ES-I3 (cell line): ENCODE measurements around the gene HSD3B1.
"Not testable (repeated sequence)": the region's sequence is repeated elsewhere in the genome, so short reads cannot be mapped to it uniquely, and the experiment has no call there.

ENCODE experiments used
- H3K36me3 ChIP-seq: 2 replicates; pipeline ENCODE4 v1.6.1; 2013; ENCODE audit warnings: mild to moderate bottlenecking, low read length, control low read depth, moderate library complexity; ENCODE audit not compliant: insufficient read depth
- H3K4me1 ChIP-seq: 2 replicates; pipeline ENCODE4 v1.6.1; 2013; ENCODE audit warnings: mild to moderate bottlenecking, control low read depth, low read length; ENCODE audit not compliant: insufficient read depth
- H3K9ac ChIP-seq: 2 replicates; pipeline ENCODE4 v1.6.1; 2013; ENCODE audit warnings: low read depth, mild to moderate bottlenecking, low read length, moderate library complexity
- H3K9me3 ChIP-seq: 2 replicates; pipeline ENCODE4 v1.6.1; 2013; ENCODE audit warnings: mild to moderate bottlenecking, low read length, moderate library complexity; ENCODE audit not compliant: control insufficient read depth, insufficient read depth

Gene HSD3B1

GRCh38 chr1:119481951-119482350, 25.1 kb upstream of the HSD3B1 start:
- Histone ChIP-seq H3K9me3 (no peaks in the 10 kb centered on the region), H3K36me3 (no peaks in the 10 kb centered on the region), H3K4me1 (0 out of 2 replicates have a peak, but pooled peaks cover 4% of the 10 kb centered on the region), H3K9ac (no peak overlapping the region)

- Histone ChIP-seq H3K36me3 (no peaks in the 10 kb centered on the region), H3K9ac (no peak overlapping the region), H3K4me1 (0 out of 2 replicates have a peak, but pooled peaks cover 4% of the 10 kb centered on the region), H3K9me3 (no peaks in the 10 kb centered on the region)
Measured at GRCh38 chr1:119482517-119483425, 24.2 kb upstream of the HSD3B1 start.

DNA sequence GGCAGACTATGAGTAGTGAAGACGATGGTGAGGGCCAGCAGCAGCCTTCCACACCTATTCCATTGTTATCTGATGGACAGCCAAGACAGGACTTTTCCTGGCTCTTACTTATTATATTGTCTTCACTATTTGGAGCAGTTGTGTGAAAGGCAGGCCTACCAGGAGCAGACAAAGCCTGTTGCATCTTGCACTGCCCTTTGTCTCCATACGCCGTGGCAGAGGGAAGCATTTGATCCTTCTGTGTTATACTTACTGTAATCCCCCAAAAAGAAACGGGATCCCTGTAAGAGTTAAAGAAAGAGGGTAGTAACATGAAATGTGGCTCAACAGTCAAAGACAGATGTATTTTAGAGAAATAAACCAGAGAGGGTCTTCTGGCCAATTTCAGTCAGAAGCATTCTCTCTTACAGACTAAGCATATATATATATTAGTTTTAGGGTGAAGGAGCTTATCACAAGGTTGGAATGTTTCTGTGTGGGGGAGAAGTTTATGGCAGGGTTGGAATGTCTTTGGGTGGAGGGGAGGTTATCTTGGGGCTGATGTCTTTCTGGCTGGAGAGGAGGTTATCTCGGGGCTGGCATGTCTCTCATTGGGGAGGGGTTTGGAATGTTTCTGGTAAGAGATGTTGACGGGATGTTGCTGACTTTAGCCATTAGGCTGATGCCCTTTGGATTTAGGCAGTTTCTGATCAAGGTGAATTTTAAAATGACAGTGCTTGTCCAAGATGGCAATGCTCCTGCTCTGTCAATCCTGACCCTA, 23.4 kb upstream of the HSD3B1 start:
- no peaks in the 10 kb centered on the region for H3K9me3 ChIP-seq
- H3K36me3 ChIP-seq, result no peaks in the 10 kb centered on the region
- H3K9ac ChIP-seq, result no peak overlapping the region
- H3K4me1 ChIP-seq, result 0 out of 2 replicates have a peak, but pooled peaks cover 4% of the 10 kb centered on the region

GRCh38 chr1:119485201-119485600, 21.8 kb upstream of the HSD3B1 start:
- Histone ChIP-seq H3K36me3 (no peaks in the 10 kb centered on the region), H3K9me3 (no peaks in the 10 kb centered on the region), H3K9ac (no peak overlapping the region), H3K4me1 (0 out of 2 replicates have a peak, but pooled peaks cover 4% of the 10 kb centered on the region)

DNA sequence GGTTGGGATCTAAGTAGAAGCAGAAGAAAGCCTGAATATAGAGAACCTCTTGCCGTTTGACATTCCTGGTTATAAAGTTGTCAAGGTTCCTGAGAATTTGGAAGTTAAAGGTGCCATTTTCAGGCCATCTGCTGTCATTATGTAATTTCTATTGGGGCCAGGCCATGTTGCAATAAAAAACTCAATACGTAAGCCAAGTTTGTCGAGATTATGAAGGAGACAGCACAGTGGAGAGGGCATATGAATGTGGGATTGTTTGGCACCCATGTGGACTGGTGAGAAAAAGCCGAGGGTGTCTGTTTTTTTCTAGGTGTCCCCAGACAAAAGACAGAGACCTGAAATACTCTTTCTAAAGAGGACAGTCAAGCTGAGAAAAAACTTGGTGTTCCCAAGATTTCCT, 18.8 kb upstream of the HSD3B1 start:
- no peak overlapping the region for H3K9ac ChIP-seq
- no peaks in the 10 kb centered on the region for H3K9me3 ChIP-seq
- 0 out of 2 replicates have a peak, but pooled peaks cover 4% of the 10 kb centered on the region for H3K4me1 ChIP-seq
- H3K36me3 ChIP-seq, result no peaks in the 10 kb centered on the region

DNA sequence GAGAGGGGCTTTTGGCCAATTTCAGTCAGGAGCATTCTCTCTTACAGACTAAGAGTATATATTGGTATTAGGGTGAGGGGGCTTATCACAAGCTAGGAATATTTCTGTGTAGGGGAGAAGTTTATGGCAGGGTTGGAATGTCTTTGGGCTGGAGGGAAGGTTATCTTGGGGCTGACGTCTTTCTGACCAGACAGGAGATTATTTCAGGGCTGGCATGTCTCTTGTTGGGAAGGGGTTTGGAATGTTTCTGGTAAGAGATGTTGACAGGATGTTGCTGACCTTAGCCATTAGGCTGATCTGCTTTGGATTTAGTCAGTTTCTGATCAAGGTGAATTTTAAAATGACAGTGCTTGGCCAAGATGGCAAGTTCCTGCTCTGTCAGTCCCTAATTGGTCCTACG, 17.8 kb upstream of the HSD3B1 start:
- no peaks in the 10 kb centered on the region for H3K4me1 ChIP-seq
- no peaks in the 10 kb centered on the region for H3K36me3 ChIP-seq
- no peak overlapping the region for H3K9ac ChIP-seq
- no peaks in the 10 kb centered on the region for H3K9me3 ChIP-seq

DNA sequence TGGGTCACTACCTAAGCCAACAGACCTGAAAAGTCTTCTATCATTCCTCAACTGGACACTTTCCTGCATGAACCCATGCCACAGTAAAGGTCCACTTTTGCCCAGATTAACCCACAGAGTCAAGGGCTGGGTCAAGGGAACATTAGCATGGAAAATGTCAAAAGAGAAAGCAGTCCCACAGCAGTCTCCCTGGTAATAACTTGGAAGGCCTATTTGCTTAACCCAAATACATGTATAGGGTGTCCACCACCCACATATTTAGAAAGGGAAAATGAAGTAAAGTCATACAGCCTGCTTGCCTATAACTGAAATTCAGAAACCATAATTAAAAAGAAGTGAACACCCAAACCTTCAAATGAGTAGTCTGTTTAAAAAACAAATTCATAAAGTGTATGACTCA, 16.1 kb upstream of the HSD3B1 start:
- no peaks in the 10 kb centered on the region for H3K36me3 ChIP-seq
- H3K4me1 ChIP-seq, result no peaks in the 10 kb centered on the region
- no peaks in the 10 kb centered on the region for H3K9me3 ChIP-seq
- H3K9ac ChIP-seq, result no peak overlapping the region

- Histone ChIP-seq H3K36me3 (no peaks in the 10 kb centered on the region), H3K9me3 (no peaks in the 10 kb centered on the region), H3K9ac (no peak overlapping the region), H3K4me1 (no peaks in the 10 kb centered on the region)
Measured at GRCh38 chr1:119492763-119493162, 14.2 kb upstream of the HSD3B1 start.

DNA sequence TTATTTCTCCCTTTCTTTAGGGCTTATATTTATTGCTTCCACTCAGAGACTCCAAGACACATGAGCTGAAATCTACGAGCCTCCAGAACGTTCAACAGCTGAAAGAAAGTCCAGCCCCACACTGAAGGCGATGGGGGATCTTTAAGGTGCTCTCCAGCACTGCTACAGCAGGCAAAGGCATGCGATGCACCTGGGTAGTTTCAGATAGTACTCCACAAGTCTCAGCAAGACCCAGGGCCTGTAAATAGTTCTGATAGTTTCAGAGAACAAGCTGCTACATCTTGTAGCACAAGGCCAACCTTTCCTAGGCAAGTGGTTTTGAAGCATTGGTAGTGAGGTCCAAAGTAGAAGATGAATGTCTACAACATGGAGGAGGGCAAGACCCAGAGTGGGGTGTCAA, 2.2 kb upstream of the HSD3B1 start:
- Histone ChIP-seq H3K9me3 (no peaks in the 10 kb centered on the region), H3K36me3 (no peaks in the 10 kb centered on the region), H3K9ac (no peak overlapping the region), H3K4me1 (no peaks in the 10 kb centered on the region)

- Histone ChIP-seq H3K9me3 (no peaks in the 10 kb centered on the region), H3K4me1 (no peaks in the 10 kb centered on the region), H3K36me3 (no peaks in the 10 kb centered on the region), H3K9ac (no peak overlapping the region)
Measured at GRCh38 chr1:119510046-119510445, 3.0 kb downstream of the HSD3B1 start.

- no peaks in the 10 kb centered on the region for H3K4me1 ChIP-seq
Measured at GRCh38 chr1:119515221-119515620, 8.2 kb downstream of the HSD3B1 start.

GRCh38 chr1:119516247-119516646, 9.2 kb downstream of the HSD3B1 start:
- H3K4me1 ChIP-seq, result no peaks in the 10 kb centered on the region
- no peaks in the 10 kb centered on the region for H3K9me3 ChIP-seq
- no peaks in the 10 kb centered on the region for H3K36me3 ChIP-seq
- no peak overlapping the region for H3K9ac ChIP-seq

More at GRCh38 chr1:119515221-119515620, 8.2 kb downstream of the HSD3B1 start:
- Histone ChIP-seq H3K9ac (no peak overlapping the region), H3K36me3 (no peaks in the 10 kb centered on the region), H3K9me3 (no peaks in the 10 kb centered on the region)

GRCh38 chr1:119516680-119517079, 9.7 kb downstream of the HSD3B1 start:
- no peak overlapping the region for H3K9ac ChIP-seq
- H3K9me3 ChIP-seq, result no peaks in the 10 kb centered on the region
- H3K36me3 ChIP-seq, result no peaks in the 10 kb centered on the region
- H3K4me1 ChIP-seq, result no peaks in the 10 kb centered on the region

DNA sequence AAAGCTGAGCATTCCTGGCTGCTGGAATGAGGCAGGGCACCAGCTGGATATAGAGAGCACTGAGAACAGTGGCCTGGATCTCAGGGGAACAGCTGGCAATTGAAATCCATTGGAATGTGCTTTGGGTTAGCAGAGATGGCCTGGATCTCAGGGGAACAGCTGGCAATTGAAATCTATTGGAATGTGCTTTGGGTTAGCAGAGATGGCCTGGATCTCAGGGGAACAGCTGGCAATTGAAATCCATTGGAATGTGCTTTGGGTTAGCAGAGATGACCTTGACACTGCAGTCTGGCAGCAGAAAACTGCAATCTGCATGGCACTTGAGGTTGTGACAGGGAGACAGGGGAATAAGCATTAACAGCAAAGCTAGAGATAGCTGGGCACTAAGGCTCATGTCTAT, 10.7 kb downstream of the HSD3B1 start:
- not testable (repeated sequence) for H3K9me3 ChIP-seq, H3K9ac ChIP-seq, H3K4me1 ChIP-seq, H3K36me3 ChIP-seq
